Measurements from ENCODE around the gene CDH24.

The CDH24 gene

GRCh38 chr14:23055621-23056144 is 1.6 kb downstream of the CDH24 start:
- H3K4me3 ChIP-seq (replicated peaks in 1 of 2; ENCODE audit: low read depth in 2 of 2, low read length in 2 of 2): no peak overlapping the region
- TF ChIP-seq CTCF (IDR thresholded peaks at IDR 0.05; ENCODE audit: low read depth, low read length): no peak
- DNase-seq (ENCODE audit: low read depth in 2 of 2): peak in 1 of 2 donors; percentile 34

DNA sequence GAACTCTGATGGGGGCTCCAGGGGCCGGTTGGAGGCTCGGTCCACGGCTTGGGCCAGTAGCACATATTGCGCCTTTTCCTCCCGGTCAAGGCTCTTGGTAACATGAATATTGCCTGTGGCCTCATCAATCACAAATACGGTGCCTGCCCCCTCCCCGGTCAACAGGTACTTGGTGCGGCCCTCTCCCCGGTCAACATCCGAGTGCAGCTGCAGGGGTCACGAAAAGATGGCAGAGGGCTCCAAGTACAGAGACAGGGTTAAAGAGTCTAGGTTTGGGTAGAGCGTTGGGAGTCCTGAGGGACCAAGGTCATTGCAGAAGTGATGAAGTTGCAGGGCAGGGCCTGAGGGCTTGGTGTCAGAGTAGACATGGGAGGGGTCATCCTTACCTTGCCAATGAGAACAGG is 2.2 kb downstream of the CDH24 start:
- no peak overlapping the region for H3K4me3 ChIP-seq (replicated peaks in 1 of 2; ENCODE audit: low read depth in 2 of 2, low read length in 2 of 2)
- no peak for TF ChIP-seq CTCF (IDR thresholded peaks at IDR 0.05; ENCODE audit: low read depth, low read length)
- no peak for DNase-seq (ENCODE audit: low read depth in 2 of 2)

- peak; percentile 27 for TF ChIP-seq CTCF (IDR thresholded peaks at IDR 0.05; ENCODE audit: low read depth, low read length)
- DNase-seq (ENCODE audit: low read depth in 2 of 2): peak in 1 of 2 donors; percentile 12
- no peak overlapping the region for H3K4me3 ChIP-seq (replicated peaks in 1 of 2; ENCODE audit: low read depth in 2 of 2, low read length in 2 of 2)
These were observed 3.1 kb downstream of the CDH24 start for GRCh38 chr14:23054000-23054811.

- no peak for TF ChIP-seq CTCF (IDR thresholded peaks at IDR 0.05; ENCODE audit: low read depth, low read length)
- H3K4me3 ChIP-seq (replicated peaks in 1 of 2; ENCODE audit: low read depth in 2 of 2, low read length in 2 of 2): no peak overlapping the region
- no peak for DNase-seq (ENCODE audit: low read depth in 2 of 2)
These were observed 3.9 kb downstream of the CDH24 start for GRCh38 chr14:23053426-23053825.

DNA sequence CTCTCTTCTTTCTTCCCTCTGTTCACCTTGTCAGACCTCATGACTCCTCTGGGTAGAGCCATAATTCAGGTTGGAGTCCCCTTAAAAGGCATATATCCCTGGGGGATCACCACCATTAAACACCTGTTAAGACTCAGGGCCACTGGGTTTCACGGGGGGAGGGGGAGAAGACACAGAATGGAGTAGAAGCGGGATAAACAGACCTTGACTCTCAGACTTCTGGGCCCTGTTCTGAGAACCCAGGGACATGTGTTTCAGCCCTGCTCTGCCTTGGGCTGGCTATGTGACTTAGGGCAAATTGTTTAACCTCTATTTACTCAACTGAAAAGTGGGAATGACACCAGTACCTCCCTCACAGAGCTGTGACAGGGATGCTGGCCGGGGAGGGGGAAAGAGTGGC is 4.6 kb downstream of the CDH24 start:
- TF ChIP-seq CTCF (IDR thresholded peaks at IDR 0.05; ENCODE audit: low read depth, low read length): no peak
- no peak for DNase-seq (ENCODE audit: low read depth in 2 of 2)
- H3K4me3 ChIP-seq (replicated peaks in 1 of 2; ENCODE audit: low read depth in 2 of 2, low read length in 2 of 2): no peak overlapping the region

GRCh38 chr14:23052182-23052623 is 5.1 kb downstream of the CDH24 start:
- peak in 1 of 2 donors; percentile 36 for DNase-seq (ENCODE audit: low read depth in 2 of 2)
- TF ChIP-seq CTCF (IDR thresholded peaks at IDR 0.05; ENCODE audit: low read depth, low read length): no peak
- no peak overlapping the region for H3K4me3 ChIP-seq (replicated peaks in 1 of 2; ENCODE audit: low read depth in 2 of 2, low read length in 2 of 2)

All from cardiac fibroblast (primary cell).